SW 1271 (cell line): Measurements from ENCODE around the gene DNAI7.

Experiments
- DNase-seq, 2 experiments: peaks; one replicate each; lab custom pipeline; 2025; lab: John Stamatoyannopoulos, UW

Gene DNAI7

GRCh38 chr12:25195056-25195971 lies at the start of gene DNAI7, which contains the start of gene ETFRF1:
TSS of gene DNAI7 (minus strand) at chr12:25195160. CDS start at chr12:25195078, 82 bp downstream.
TSS of gene ETFRF1 (plus strand) at chr12:25195237. CDS start at chr12:25203957, 8,720 bp downstream.
- peak; percentile 91 to 98 for DNase-seq

GRCh38 chr12:25243680-25243990 lies 48.7 kb upstream of the DNAI7 start:
- no peak for DNase-seq

- no peak for DNase-seq
Measured at GRCh38 chr12:25242981-25243679, 48.2 kb upstream of the DNAI7 start.

GRCh38 chr12:25241167-25242020 lies 46.4 kb upstream of the DNAI7 start:
- peak in 1 of 2 experiments; percentile 55 for DNase-seq

- no peak for DNase-seq
Measured at GRCh38 chr12:25236626-25237025, 41.7 kb upstream of the DNAI7 start.

GRCh38 chr12:25236190-25236589 lies 41.2 kb upstream of the DNAI7 start:
- DNase-seq: no peak

GRCh38 chr12:25213338-25213737 lies 18.4 kb upstream of the DNAI7 start:
- no peak for DNase-seq

- no peak for DNase-seq
Measured at GRCh38 chr12:25208554-25208953, 13.6 kb upstream of the DNAI7 start.

- DNase-seq: no peak
Measured at GRCh38 chr12:25207846-25208245, 12.9 kb upstream of the DNAI7 start.

- no peak for DNase-seq
Measured at GRCh38 chr12:25207411-25207810, 12.5 kb upstream of the DNAI7 start.

GRCh38 chr12:25202137-25202536 lies 7.2 kb upstream of the DNAI7 start:
- no peak for DNase-seq

- DNase-seq: no peak
Measured at GRCh38 chr12:25200703-25201102, 5.7 kb upstream of the DNAI7 start.

GRCh38 chr12:25197608-25198007 lies 2.6 kb upstream of the DNAI7 start:
- no peak for DNase-seq

- DNase-seq: no peak
Measured at GRCh38 chr12:25194722-25195055, 271 bp downstream of the DNAI7 start.

GRCh38 chr12:25194214-25194613 lies 746 bp downstream of the DNAI7 start:
- DNase-seq: no peak

GRCh38 chr12:25190793-25191192 lies 4.2 kb downstream of the DNAI7 start:
- DNase-seq: no peak

- DNase-seq: no peak
Measured at GRCh38 chr12:25189656-25190055, 5.3 kb downstream of the DNAI7 start.

- no peak for DNase-seq
Measured at GRCh38 chr12:25187781-25188180, 7.2 kb downstream of the DNAI7 start.

- no peak for DNase-seq
Measured at GRCh38 chr12:25186788-25187402, 8.1 kb downstream of the DNAI7 start.

GRCh38 chr12:25186038-25186787 lies 8.7 kb downstream of the DNAI7 start:
- no peak for DNase-seq

GRCh38 chr12:25184132-25184531 lies 10.8 kb downstream of the DNAI7 start:
- DNase-seq: no peak
